ELR (cell line): ENCODE data around the gene DLGAP4.
A peak's percentile ranks its signal among the peaks of the same experiment; 100 is the strongest.

ENCODE experiments used
- DNase-seq: peaks from one replicate; pipeline ENCODE4 v3.0.0-alpha.2; 2015; ENCODE audit warnings: low read depth

The DLGAP4 gene

GRCh38 chr20:36473164-36473563 lies 167.0 kb downstream of the DLGAP4 start:
- DNase-seq = peak; percentile 46

GRCh38 chr20:36474563-36474962 lies 168.4 kb downstream of the DLGAP4 start:
- DNase-seq = peak; percentile 46

DNA sequence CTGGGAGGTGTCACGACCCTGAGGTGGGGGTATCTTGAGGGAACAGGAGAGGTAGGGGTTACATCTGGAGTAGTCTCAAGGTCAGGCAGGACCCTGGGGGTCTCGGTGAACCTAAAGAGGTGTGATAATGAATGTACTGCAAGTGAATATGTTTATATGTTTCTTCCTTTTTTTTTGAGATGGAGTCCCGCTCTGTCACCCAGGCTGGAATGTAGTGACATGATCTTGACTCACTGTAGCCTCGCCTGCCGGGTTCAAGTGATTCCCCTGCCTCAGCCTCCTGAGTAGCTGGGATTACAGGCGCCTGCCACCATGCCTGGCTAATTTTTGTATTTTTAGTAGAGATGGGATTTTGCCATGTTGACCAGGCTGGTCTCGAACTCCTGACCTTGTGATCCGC lies 168.9 kb downstream of the DLGAP4 start:
- DNase-seq = peak; percentile 85

DNA sequence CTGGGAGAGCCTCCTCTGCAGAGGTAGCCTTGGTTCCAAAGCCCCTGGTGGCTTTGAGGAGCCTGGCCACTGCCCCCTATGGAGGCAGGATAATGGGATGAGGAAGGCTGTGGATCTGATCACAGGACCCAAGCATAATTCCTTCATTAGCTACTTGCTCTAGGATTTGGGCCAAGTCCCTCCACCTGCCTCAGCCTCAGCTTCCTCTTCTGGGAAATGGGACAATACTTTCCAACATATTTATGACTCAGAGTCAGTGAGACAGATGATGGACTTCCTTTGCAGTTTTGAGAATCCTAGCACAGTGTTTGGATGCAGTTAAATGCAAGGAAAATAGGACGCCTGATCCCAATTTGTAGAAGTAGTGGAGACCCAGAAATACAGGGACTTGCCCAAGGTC lies 171.3 kb downstream of the DLGAP4 start:
- no peak for DNase-seq

DNA sequence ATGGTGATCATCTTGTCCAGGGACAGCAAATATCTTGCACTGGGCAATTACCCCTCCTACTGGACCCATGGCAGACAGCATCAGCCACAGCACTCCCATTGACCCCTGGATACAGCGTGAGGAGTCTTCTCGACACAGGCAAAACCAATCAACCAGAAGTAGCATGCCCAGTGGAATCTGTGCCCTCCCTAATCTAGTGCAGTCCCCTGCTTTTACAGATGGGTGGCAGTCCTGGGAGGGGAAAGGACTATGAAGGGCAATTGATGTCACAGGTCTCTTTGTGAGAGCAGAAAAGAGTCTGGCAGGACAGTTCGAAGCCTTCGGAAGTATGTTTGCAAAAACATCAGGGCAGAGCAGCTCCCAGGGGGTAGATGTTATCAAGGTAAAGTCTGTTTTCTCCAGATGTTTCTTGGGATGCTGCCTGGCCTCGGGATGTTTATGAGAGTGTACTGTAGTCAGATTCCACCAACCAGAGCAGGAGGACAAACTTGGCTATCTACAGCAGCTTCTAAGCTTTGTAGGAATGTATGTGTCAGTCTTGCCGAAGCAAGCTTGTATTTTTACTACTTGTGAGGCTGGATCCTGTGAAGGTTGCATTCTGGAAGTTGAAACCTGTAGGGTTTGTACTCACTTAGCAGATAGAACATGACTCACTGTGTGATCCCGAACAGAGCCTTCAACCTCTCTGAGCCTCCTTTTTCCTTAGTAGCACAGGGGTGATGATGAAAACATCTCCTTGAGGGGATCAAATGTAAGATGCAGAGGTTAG lies 172.2 kb downstream of the DLGAP4 start:
- DNase-seq = peak; percentile 49

DNA sequence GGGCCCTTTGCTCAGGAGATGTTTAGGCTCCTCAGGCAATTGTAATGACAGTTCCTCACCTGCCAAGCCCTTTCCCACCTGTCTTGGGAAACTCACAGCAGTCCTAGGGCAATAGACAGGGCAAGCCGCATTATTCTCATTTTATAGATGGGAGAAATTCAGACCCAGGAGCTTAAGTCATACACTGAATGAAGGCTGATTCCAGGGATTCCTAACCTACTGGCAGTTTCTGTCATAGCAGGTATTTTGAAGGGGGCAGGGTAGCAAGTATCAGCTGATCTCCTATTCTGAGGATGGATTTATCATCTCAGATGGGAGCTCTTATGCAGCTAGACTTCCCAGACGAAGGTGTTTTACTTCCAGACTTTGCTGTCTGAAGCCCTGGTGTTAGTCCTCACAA lies 173.8 kb downstream of the DLGAP4 start:
- peak; percentile 50 for DNase-seq

GRCh38 chr20:36480456-36481048 lies 174.4 kb downstream of the DLGAP4 start:
- DNase-seq = no peak

DNA sequence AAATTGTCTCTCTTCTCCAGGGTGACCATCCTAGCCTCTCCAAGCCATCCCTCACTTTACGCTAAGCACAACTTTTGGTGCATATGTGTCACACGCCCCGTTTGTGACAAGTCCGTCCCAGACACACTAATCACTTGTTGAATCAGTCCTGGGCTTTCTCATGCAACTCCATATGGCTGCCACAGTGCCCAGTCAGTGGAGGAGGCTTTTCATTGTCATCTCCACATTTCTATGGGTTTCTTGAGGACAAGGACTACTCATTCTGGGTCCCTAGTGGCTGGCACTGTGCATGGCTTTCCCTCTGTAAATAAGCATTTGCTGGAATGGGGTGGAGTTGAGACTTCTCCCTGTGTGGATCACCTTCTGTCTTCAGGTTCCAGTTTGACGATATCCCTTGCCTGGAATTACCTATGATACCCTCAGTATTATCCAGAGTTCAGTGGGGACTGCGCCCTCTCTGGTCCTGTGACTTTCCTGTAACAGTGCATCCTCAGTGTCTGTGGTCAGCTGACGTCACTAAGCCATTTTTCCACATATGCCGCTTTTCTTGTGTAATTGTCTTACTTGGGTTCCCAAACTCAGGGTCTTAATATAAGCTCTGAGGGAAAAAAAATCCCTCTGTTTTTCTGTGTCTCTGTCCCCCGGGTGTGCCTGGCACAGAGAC lies 175.4 kb downstream of the DLGAP4 start:
- DNase-seq = peak; percentile 32

DNA sequence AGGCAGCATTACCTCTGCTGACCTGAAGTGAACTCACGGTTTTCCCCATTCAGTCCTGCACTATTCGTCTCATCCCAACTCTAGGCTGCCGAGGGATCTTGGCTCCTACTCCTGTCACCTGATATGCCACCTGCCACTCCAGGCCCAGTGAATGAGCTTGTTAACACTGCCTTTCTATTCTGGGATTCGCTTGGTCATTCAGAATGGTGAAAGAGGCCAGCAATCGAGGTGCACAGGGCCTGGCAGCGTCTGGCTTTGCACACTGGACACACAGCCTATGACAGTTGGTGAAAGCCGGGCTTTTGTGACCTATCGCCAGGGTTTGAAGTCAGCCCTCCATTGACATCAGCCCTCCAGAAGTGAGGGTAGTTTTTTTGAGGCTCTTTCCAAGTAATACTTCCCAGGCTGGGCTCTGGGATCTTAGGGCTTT lies 175.9 kb downstream of the DLGAP4 start:
- no peak for DNase-seq

GRCh38 chr20:36483209-36483918 lies 177.2 kb downstream of the DLGAP4 start:
- peak; percentile 44 for DNase-seq

DNA sequence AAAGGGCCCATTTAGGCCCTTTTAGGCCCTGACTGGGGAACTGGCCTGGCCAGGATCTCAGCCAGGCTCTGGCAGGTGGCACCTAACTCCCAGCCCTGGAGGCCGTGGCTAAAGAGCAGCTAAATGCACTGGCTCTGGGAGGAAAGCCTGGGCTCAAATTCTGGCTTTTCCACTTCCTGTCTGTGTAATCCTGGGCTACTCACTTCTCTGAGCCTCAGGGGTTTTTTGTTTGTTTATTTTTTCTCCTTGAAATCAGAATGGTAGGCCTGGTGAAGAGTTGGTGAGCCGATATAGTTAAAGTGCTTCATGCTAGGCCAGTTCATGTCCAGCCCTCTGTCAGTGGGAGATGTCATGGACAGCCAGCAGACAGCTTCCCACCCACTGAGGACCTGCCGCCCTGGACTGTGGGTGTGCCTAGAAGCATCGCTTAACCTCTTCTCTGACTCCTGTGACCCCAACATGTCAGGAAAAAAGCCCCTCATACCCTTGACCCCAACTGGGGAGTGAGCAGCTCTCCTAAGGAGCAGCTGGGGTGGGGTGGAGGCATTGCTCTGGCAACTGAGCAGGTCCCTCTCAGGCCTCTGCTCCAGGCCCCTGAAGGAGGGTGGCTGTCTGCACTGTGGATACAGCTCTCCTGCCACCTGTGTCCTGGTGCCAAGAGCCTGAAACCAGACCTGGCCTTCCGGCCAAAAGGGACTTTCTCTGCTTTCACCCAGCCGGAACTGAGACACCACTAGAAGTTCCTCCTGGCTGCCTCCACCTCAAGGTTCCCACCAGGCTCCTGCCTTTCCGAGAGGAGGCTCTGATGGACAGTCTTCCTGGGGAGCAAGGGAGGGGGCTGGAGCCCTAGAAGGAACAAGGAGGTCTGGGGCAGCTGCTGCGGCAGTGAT lies 178.0 kb downstream of the DLGAP4 start:
- DNase-seq = peak; percentile 93

DNA sequence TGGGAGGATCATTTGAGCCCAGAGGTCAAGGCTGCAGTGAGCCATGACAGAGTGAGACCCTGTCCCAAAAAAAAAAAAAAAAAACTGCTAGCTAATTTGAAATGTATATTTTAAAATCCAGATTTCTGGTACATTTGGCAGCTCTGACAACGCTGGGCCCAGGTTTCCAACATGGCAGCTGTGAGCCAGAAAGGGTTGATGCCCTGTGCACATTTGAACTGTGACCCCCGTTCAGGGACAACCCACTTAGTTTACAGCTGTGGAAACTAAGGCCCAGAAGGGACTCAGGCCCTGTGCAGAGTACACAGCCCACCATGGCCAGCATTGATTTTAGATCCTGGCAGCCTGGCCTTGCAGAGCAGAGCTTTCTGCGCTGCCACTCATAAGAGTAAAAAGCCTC lies 179.1 kb downstream of the DLGAP4 start:
- no peak for DNase-seq

DNA sequence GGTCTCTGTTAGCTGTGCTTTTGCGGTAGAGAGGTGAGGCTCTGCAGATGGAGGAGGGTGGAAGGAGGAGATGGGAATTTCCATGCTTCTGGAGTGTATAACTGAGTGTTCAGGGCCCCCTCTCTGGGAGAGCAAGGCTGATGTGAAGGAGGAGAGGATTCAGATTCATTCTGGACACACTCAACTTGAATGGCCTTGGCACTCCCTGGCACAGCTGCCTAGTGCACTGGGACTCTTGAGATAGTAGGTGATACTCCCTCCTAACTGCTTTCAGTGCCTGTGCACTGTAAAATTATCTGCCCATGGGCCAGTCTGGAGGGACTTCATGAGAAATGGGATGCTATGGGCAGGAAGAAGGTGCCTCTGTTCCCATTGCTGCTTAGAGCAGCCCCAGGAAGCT lies 180.9 kb downstream of the DLGAP4 start:
- no peak for DNase-seq

DNA sequence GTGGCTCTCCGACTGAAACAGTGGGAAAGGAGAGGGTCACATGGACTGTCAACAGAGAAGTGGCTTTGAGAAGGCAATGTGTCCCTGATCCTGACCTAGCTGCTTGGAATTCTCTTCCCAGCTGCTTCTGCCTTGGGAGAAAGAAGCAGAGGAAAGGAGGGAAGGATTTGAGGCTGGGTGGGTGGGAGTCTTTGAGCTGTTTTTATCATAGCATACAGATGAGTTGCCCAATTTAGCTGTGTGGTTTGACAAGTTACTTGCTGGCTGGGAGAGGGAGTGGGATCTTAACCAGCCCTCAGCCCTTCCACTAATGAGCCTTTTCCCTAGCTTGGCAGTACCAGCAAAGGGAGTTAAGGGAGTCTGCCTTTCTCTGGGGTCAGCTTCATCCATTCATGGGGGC lies 184.1 kb downstream of the DLGAP4 start:
- no peak for DNase-seq

GRCh38 chr20:36491901-36492617 lies 185.9 kb downstream of the DLGAP4 start:
- peak; percentile 67 for DNase-seq

- DNase-seq = peak; percentile 44
Observed at GRCh38 chr20:36493051-36493800, 187.1 kb downstream of the DLGAP4 start.

DNA sequence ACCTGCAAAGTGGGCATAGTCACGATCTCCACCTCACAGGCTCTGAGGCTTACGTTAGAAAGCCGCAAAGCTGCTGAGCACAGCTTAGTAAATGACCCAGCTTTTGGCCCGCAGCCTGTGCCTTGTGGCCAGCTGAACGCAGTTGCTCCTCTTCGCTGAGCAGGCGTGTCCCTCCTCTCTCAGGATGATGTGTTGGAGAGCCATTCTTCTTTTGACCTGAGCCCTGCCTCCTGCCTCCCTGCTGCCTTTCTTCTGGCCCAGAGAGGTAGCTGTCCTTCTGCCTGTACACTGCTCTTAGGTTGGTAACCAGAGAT lies 187.6 kb downstream of the DLGAP4 start:
- peak; percentile 95 for DNase-seq

DNA sequence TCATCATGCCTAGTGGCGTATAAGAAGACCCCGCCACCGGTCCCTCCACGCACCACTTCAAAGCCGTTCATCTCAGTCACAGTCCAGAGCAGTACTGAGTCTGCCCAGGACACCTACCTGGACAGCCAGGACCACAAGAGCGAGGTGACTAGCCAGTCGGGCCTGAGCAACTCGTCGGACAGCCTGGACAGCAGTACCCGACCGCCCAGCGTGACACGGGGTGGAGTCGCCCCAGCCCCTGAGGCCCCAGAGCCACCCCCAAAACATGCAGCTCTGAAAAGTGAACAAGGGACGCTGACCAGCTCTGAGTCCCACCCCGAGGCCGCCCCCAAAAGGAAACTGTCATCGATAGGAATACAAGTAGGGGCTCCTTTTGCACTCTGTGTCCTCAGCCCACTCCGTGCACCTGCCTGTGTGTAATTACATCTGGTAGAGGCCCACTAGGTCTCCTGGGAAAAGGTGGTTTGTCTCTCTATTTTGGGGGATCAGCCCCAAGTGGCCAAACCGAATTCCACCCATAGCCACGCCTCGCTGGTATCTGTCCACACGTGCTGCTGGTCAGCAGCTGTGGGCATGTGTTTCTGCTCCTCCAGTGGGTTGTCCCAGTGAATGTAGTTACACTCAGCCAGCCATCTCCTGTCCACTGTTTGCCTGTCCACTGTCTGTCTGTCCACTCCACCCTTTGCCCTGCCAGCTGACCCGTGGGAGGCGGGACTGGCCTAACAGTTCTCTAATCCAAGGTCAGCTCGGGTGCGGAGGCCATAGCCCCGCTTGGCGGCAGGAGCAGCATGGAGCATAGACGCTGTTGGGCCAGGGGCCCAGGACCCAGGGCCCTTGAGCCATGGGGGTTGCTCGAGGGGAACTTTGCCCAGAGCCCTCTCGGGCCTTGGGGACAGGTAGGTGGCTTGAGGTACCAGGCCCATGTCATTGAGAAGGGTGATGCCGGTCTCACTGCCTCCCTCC lies 190.8 kb downstream of the DLGAP4 start:
- no peak for DNase-seq

DNA sequence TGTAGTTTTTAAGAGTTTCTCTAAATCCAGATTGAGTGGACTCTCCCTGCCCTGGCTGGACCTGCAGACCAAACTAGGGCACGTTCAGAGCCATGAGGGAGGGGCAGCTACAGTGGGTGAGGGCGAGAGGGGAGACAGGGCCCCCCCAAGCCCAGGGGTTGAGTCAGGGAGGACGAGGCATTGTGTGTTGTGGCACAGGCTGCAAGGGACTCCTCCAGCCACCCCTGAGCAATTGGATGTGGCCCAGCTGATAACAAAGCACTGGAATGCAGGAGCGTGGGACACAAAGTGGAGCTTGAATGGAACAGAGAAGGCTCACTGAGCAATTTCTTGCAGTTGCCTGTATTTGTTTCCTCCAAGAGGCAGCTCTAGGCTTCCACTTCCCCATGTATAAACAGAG lies 191.7 kb downstream of the DLGAP4 start:
- DNase-seq = no peak
